SK-N-SH (cell line): ENCODE data around the gene LBX1. TPM values are rescaled to one million over a fixed set of nuclear protein-coding genes. Genes with fewer than 3 reads are reported as not detected.

Experiments used
- polyA plus RNA-seq, 3 experiments: library from polyadenylated mRNA; depleted of rRNA; stranded (reverse); fragments of >200 nt; gene quantifications; 2 replicates each; pipeline ENCODE4 v1.2.3, GENCODE V29; 2012

The LBX1 gene
- polyA plus RNA-seq, 1 of the 3 experiments (the other 2 are of a cell fraction), result not detected

Other genes starting within 250 kb of the LBX1 start
- 173 and 208 TPM in 2 replicates for gene MRPL43, start 242.0 kb downstream of the LBX1 start, polyA plus RNA-seq (2012; rRNA removed)
- gene TWNK, start 241.9 kb downstream of the LBX1 start, polyA plus RNA-seq (2012; rRNA removed), result 16.4 and 20.0 TPM in 2 replicates
- 50.6 and 52.2 TPM in 2 replicates for gene LZTS2, start 229.7 kb downstream of the LBX1 start, polyA plus RNA-seq (2012; rRNA removed)
- gene PDZD7, start 198.3 kb downstream of the LBX1 start, polyA plus RNA-seq (2012; rRNA removed), result 1.9 and 2.3 TPM in 2 replicates
- 142 and 229 TPM in 2 replicates for gene SFXN3, start 198.2 kb downstream of the LBX1 start, polyA plus RNA-seq (2012; rRNA removed)
- 1.9 and 3.0 TPM in 2 replicates for gene KAZALD1, start 167.5 kb downstream of the LBX1 start, polyA plus RNA-seq (2012; rRNA removed)
- 0.02 TPM in 1 of 2 replicates, not detected in the other for gene TLX1, start 98.2 kb downstream of the LBX1 start, polyA plus RNA-seq (2012; rRNA removed)
- 6.5 and 8.1 TPM in 2 replicates for gene BTRC, start 124.7 kb upstream of the LBX1 start, polyA plus RNA-seq (2012; rRNA removed)